ENCODE data around the gene BICDL1.
A peak's percentile ranks its signal among the peaks of the same experiment; 100 is the strongest.

Gene BICDL1

DNA sequence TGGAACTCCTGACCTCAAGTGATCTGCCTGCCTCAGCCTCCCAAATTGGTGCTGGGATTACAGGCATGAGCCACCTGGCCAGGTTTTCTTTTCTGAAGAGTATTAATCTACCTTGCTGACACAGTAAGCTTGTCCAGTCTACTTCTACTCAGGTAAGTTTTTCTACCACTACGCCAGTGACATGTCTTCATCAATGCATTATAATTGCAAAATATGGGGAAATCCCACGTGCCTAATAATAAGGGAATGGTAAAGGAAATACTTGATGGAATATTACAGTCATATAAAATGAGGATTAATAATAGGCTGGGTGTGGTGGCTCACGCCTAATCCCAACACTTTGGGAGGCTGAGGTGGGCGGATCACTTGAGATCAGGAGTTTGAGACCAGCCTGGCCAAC lies 65.3 kb downstream of the BICDL1 start:
- DNase-seq (ENCODE audit: low read depth), result no peak

DNA sequence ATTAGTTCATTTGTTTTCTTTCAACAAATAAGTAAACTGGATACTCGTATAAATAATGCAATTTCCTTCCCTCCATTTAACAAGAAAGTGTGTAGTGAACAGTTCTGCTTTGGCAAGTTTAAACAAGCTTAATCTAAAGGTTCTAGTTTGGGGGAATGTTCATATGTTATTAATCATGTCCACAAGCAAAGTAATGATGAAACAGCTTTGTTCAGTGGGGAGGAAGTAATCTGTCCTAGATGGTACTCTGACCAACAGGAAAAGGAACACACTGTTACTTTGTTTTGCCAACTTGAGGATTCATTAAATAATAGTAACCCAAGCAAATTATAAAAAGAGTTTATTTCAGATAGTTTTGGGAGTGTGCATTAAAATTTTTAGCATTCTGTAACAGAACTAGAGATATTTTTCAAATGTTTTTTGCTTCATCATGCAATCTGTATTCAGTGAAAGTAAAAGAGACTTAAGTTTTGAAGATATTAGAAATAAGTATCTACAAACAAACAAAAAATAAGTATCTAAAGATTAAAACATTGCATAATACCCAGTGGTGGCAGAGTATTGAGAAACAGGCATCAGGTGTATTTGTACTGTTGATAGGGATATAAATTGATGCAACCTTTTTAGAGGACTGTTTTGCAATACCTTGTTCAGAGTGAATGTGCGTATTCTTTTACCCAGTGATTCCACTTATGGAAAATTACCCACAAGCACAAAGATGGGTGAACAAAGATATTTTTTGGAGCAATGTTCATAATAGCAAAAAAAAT lies 66.4 kb downstream of the BICDL1 start:
- DNase-seq (ENCODE audit: low read depth), result peak; percentile 47

DNA sequence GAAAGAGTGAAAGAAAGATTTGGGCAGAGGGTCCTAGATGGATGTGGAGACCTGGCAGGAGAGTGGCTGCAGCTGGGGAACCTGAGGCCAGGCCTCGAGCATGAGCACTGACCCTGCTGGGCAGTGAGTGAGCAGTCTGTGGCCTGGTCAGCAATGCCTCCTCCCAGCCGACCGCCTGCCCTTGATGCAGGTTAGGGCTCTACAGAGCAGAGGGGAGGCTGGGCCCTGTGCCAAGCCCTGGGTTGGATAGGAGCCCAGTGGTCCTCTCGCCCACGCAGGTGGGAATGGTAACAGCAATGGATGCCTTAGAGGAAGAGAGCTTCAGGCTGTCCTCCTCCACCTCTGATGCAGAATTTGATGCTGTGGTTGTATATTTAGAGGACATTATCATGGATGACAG lies 67.7 kb downstream of the BICDL1 start:
- no peak for DNase-seq (ENCODE audit: low read depth)

DNA sequence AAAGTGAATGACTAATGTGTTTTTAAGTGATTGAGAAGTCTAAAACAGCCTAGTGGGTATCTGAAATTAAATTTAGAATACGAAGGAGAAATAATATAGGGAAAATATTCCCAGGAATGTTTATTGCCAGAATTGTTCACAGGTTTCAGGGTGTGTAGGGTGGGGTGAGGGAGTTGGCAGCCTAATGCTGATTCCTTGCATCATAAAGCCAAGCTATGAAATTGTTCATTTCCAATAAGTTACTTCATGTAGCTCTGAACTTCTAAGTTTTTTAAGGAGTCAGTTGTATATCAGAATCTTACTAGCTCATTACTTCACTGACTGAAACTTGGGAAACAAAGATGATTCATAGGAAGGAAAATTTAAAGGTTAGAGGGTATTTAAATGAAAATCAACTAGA lies 71.2 kb downstream of the BICDL1 start:
- DNase-seq (ENCODE audit: low read depth), result no peak

DNA sequence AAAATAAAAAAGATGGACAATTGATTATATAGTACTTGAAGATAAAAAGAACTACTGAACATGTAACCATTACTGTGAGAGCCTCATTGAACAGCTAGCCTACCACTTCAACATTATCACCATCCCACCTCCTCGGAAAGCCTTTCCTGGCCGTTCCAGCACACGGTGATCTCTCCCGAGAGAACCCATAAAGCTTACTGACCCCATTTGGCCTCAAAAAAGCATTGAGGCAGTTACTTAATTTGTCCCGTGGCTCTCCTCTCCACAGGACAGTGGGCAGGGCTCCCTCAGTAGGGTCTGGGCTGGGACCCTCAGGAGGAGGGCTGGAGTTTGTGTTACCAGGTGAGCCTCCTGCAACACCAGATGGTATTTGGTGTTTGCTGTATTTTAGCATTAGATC lies 71.7 kb downstream of the BICDL1 start:
- no peak for DNase-seq (ENCODE audit: low read depth)

DNA sequence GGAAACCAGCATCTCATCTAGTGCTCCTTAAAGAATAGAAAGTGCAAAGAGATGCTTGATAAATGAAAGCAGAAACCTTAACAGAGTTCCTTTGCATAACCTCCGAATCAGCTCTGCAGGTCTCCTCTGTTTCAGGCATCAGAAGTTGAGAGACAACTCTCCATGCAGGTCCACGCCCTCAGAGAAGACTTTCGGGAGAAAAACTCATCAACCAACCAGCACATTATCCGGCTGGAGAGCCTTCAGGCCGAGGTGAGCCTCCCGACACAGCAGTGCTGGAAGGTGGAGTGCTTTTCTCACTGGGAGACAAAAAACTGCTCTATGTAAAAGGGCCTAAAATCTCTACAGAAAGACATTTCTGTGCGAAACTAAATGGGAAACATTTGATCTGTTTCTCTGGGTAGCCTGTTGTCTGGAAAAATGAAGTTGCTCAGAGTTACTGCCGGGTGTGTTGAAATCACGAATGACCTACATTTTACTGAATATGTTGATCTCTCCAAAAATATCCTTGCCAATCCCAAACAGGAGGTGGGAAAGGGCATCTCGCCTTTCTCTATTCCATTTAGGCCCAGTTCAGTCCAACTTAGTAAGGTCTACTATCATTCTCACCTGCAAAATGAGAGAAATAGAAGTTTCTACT lies 72.7 kb downstream of the BICDL1 start:
- no peak for DNase-seq (ENCODE audit: low read depth)

DNA sequence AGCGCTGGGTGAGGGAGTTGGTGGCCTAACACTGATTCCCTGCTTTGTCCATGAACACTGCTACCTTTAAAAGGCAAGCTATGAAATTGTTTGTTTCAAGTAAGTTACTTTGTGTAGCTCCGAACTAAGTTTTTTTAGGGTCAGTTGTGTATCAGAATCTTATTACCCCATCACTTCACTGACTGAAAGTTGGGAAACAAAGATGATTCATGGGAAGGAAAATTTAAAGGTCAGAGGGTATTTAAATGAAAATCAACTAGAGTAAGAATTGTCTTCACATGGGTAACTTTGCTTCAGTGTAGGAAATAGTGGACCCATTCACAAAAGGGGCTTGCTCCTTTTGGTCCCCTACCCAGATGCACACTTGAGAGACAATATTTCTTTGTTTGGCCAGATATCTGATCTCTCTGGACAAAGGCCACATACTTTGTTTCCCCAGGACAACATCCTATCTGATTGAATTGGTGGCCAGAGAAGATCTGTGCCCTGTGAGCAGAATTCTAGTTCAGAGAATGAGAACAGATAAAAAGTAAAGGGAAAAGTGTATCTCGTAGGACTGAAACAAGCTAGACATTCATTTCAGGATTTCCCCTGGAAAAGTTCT lies 74.0 kb downstream of the BICDL1 start:
- DNase-seq (ENCODE audit: low read depth), result no peak

DNA sequence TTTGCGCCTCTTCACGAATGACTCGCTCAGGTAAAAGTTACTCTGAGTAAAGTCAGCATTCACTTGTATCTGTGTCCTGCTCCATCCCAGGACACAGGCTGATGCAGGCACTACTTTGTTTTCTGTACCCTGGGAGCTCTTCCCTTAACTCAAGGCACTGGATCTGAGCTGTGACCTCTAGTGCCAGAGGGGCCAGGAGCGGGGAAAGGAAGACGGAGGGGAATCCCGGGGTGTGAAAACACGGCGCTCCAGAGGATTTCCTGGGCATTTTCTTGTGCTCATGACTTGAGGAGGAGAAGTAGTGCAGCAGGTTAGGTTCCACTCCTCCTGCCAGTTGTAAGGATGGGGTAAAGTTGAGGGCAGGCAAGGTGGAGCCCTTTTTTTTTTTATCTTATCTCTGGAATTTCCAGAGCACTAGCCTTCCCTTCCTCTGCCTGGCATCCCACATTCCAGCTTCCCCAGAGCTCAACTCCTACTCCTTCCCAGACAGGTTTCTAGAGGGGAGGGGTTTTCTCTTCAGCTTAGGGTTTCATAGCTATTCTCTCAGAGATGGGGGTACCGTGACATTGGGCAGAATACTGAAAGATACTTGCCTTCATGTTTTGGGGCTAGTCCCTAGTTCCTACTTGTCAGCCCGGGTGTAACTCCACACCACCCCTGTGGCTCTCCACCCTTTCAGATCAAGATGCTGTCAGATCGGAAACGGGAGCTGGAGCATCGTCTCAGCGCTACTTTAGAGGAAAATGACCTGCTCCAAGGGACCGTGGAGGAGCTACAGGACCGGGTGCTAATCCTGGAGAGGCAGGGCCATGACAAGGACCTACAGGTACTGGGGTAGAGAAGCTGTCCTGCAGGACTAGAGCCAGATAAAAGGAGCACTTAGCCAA lies 75.3 kb downstream of the BICDL1 start:
- no peak for DNase-seq (ENCODE audit: low read depth)

DNA sequence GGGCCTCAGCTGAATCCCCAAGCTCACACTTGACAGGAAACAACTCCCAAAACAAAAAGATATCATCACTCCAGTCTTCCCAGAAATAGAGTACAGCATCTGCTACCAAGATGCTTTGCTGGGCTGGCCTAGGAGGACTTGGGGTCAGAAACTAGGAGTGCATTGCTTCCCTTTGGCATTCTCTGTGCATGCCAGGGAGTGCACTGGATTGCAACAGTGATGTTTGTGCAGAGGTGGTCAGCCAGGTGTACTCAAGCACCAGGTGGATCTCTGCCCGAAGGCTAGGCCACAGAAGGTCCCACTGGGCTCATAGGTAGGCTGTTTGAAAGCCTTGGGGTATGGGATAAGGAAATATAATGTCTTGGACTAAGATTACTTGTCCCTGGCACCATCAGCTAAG lies 76.4 kb downstream of the BICDL1 start:
- DNase-seq (ENCODE audit: low read depth), result no peak

DNA sequence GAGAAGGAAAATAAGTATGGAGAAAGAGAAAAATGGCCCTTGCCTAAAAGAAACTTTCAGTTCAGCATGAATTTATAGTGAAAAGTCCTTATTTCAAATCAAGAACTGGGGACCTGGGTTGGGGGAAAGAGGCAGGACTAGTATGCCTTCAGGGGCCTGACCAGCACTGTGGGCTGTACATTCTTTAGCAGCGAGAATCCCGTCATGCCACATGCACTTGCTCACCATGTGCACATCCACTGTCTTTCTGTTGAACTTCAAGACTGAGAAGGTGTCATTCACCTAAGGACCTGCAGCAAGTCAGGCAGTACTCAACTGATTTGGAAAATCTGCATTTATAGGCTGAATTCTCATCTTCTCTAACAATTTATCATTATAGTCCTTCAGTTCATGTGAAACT lies 77.3 kb downstream of the BICDL1 start:
- DNase-seq (ENCODE audit: low read depth), result no peak

DNA sequence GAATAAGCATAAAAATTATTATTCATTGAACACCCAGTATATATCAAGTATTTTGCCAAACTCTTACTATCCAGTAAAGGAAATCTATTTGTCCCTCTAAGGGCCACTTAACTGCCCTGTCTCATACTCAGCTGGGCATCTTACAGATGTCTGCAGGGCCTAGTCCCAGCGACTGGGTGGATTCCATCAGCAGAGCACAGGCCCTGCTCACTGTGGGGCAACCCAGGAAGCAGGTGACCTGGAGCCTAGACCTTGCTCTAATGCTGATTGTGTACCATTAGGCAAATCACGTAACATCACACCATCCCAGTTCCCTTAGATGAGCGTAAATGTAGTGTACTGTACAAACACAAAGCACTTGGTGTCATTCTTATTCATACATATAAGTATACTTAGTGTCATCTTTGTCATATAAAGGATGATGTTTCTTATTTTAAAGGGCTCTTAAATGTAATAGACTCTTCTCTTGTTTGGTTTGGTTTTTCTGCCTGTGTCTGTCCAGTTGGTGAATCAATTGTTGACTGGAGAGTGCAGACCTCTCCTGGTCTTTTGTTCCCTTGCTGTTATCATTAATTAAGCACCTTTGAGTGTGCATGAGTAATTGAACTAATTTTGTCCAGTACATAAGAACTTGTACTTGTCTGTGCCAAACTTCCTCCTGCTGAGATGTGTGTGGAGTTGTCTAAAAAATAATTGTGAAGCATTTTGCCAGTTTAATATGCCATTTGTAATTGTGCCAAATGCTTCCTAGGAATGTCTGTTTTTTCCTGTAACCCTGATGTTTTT lies 78.2 kb downstream of the BICDL1 start:
- DNase-seq (ENCODE audit: low read depth), result no peak

DNA sequence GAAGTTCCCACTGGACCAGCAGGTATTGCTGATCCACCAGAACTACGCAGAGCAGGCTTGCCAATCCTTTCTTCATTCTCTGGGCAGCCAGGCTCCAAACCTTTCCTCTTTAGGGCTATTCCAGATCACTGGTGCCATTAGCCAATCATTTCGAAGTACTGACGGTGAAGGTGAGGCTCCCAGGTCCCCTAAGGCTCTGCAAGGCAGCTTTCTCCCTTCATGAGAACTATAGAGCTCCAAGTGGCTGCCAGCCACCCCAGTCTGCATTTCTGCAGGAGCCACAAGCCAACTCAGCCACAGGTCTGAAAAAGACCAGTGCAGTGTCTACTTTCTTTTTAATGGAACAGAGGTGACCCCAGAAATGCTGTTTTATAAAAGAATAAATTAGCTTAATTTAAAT lies 78.9 kb downstream of the BICDL1 start:
- DNase-seq (ENCODE audit: low read depth), result no peak

DNA sequence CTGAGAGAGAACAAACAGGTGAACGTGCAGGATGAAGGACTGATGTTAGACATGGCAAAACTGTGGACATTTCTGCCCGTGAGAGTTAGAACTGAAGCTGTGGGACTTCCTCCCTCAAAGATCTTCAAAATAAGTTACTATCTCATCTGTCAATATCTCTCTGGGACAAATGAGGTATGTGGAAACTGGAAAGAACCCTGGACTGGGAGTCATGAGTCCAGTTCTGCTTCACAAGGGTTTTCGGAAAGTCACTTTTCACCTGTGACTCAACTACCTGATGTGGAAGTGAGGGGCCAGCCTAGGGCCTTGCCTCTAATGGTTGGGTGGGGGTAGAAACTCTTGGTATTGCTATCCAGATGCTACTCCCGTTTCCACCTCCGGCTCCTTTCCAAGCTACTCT lies 80.2 kb downstream of the BICDL1 start:
- DNase-seq (ENCODE audit: low read depth), result no peak

DNA sequence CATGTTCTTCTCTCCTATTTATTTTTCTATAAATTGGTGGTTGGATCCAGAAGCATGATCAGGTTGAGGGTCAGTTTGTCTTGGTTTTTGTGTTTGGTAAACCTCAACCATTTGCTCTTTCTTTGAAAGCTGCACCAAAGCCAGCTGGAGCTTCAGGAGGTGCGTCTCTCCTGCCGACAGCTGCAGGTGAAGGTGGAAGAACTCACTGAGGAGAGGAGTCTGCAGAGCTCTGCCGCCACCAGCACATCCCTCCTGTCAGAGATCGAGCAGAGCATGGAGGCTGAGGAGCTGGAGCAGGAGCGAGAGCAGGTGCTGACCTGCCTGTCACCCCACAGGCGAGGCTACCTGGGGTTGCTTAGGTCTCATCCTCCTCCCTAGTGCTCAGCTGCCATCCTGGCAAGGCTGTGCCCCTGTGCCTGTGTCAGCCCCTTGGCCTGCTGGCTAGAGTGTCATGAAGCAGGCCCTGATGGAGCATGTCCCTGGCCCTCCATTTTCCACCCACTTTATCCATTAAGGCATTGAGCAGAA lies 82.5 kb downstream of the BICDL1 start:
- DNase-seq (ENCODE audit: low read depth), result no peak

DNA sequence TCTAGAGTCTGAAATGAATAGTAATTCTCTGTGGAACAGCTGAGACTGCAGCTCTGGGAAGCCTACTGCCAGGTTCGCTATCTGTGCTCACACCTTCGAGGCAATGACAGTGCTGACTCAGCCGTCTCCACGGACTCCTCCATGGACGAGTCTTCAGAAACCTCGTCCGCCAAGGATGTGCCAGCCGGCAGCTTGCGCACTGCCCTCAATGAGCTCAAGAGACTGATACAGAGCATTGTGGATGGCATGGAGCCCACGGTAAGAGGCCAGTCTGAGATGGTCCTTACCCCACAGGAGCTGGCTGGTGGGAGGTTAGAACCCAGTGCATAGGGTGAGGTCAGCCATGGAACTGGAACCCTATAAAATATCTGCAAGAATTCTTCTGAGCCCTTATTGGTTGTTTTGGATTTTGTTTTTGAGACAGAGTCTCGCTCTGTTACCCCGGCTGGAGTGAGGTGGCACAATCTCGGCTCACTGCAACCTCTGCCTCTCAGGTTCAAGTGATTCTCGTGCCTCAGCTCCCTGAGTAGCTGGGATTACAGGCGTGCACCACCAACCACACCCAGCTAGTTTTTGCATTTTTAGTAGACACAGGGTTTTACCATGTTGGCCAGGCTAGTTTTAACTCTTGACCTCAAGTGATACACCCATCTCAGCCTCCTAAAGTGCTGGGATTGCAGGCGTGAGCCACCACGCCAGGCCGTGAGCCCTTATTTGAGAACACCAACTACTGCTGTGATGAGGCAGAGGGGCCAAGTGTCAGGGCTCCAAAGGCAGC lies 83.6 kb downstream of the BICDL1 start:
- no peak for DNase-seq (ENCODE audit: low read depth)

DNA sequence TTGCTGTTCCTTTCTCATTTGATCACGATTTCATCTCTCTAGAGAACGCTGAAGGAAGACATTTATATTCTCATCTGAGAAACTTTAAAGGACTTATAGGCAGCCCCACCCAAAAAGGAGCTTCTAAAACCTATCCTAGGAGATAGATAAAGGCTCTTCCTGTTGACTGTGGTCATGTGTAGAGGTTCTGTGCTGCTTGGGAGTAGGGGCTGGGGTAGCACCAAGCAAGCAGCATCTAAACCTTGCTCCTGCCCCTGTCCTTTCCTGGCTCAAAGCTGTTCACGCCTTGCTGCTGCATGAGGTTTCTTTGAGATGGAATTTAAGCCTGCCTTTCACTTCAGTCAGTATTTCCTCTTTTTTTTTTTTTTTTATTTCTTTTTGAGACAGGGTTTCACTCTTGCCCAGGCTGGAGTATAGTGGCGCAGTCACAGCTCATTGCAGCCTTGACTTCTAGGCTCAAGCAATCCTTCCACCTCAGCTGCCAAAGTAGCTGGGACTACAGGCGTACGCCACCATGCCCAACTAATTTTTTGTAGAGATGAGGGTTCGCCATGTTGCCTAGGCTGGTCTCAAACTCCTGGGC lies 86.1 kb downstream of the BICDL1 start:
- DNase-seq (ENCODE audit: low read depth), result no peak

DNA sequence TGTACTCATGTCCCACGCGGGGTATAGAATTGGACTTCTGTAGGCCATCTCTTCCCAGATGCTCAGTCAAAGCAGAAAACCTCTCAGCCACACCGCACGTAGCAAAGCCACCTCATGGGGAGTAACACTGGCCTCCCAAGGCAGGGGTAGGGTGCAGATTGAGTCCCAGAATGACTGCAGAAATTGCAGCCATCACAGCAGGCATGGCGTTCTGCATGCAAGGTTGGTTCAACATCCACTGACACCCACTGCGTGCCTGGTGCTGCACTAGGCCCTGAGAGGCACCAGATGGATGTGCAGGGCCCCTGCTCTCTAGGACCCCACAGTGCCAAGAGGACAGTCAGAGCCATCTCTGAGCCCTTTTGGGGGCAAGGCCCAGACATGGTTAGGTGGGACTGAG lies 87.6 kb downstream of the BICDL1 start:
- DNase-seq (ENCODE audit: low read depth), result no peak

DNA sequence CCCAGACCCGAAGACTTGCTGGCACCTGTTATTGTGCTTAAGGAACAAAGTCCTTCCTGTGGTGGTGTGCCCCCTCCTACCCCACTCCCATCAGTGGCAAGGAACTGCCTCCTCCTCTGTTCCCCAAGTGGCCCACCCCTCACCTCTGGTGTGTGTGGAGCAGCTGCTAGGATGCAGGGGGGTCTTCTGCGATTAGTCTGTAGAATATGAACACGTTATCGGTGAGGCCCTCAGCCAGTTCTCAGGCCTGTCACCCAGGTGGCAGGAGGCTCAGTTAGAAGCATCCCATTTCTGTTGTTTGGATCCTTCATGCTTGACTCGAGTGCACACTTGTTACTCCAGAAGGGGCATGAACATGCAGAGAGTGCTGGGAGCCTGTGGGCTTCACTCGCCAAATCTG lies 88.2 kb downstream of the BICDL1 start:
- DNase-seq (ENCODE audit: low read depth), result no peak

DNA sequence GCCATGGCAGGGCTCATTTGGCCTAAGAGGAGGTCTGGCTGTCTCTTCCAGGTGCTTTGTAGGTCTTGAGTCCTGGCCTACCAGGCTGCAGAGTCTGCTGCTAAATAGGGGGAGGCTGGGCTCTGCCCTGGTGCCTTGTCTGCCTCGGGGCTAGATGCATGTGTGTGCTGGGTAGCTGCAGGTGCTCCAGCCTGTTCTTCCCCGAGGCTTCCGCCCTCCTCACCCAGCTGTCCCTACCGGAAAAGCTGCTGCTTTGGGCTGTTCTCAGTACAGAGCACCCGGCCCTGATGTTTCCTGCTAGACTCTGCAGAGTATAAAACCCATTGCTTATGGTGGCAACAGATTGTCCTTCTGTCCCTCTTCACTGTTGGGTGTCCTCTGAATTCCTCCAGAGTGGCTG lies 89.8 kb downstream of the BICDL1 start:
- DNase-seq (ENCODE audit: low read depth), result no peak

All from fibroblast of the conjunctiva (primary cell).